Measurements from ENCODE around the gene ALDH3B2.

The ALDH3B2 gene

DNA sequence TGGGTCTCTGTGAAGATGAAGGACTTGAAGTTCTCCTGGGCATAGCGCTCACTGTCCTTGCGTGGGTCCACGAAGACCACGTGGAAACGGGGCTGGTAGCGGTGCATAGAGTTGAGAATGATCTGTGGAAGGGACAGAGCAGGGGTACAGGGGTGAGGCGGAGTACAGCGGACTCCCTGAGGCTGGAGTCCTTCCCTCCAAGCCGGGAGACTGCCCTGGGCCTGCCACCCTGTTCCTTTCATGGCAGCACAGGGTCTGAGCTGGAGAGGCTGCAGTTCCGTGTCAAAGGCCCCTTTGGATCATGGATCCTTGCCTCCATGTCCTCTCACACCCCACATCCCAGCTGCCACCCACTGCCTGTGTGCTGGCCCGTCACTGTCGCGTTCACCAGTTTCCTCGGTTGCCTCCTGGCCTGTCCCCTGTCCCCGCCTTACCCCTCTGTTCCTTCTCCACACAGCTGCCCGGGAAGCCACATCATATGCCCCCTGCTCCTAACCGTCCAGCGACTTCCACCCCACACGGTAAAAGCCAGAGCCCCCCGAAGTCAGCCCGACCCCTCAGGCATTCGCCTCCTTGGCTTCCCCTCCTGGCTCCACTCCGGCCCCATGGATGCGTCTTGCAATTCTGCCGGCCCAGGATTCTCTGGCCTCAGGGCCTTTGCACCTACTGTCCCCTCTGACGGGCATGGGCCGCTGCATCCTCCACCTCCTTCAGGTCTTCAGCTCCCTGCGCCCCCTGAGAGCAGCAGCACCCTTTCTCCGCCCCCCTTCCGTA is 41.3 kb downstream of the ALDH3B2 start:
- CTCF ChIA-PET: interaction anchor here (1.0 to 2.6 kb wide), 2 partner anchors 26 to 59 kb away, joined by 3 to 8 read pairs; no protein-coding TSS in a partner anchor
- POLR2A ChIA-PET: no interaction called here
- no peaks in the 10 kb centered on the region for H3K36me3 ChIP-seq (ENCODE audit: control insufficient read depth in 2 of 2, insufficient read depth in 1 of 2, low read length in 2 of 2)
- no peak overlapping the region for H3K27ac ChIP-seq (ENCODE audit: extremely low read depth, low read depth, low read length)
- H3K9me3 ChIP-seq (ENCODE audit: control insufficient read depth, insufficient read depth, low read depth, low read length): no peaks in the 10 kb centered on the region
- peak; percentile 93 for TF ChIP-seq ZNF623 (tag by site-specific recombination; IDR thresholded peaks at IDR 0.05)
- no peak for TF ChIP-seq KLF9 (tag by site-specific recombination; IDR thresholded peaks at IDR 0.05; ENCODE audit: low read depth)
- H3K4me3 ChIP-seq (ENCODE audit: low read depth, low read length): no peak overlapping the region
- H3K4me1 ChIP-seq (ENCODE audit: control insufficient read depth, insufficient read depth, low read length): no peaks in the 10 kb centered on the region

DNA sequence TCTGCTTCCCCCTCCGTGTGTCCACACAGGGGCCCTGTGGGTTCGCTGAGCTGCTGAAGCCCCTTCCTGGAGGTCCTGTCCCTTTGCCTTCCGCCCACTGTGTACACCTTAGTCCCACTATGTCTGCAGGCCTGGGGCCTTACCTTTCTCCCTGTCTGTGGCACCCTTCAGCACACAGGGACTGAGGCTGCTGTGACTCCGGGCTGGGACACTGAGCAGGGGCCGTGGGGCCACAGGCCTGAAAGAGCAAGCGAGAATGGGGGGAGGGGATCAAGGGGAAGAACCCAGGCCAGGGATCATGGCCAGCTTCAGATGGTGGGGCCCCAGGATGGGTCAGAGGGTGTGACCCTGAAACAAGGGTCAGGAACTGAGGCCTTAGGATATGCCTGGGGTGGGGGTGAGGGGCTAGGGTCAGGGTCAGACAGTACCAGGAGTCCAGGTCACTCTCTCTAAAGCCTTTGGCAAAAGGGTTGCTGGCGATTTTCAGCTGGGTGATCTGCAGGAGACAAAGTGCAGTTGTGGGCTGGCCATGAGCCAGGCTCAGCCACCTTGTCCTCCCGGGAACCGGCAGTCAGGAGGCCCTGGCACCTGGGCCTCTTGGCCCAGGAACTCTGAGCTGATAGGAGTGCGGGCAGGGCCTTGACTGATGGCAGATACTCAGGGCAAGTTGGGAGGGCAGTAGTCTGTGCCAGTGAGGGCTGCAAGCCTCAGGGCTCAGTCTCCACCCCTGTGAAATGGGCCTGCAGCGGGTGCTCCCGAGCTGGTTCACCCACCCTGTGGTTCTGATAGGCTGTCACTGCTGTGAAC is 42.0 kb downstream of the ALDH3B2 start:
- Histone ChIP-seq H3K27ac (ENCODE audit: extremely low read depth, low read depth, low read length) (no peak overlapping the region), H3K9me3 (ENCODE audit: control insufficient read depth, insufficient read depth, low read depth, low read length) (no peaks in the 10 kb centered on the region), H3K36me3 (ENCODE audit: control insufficient read depth in 2 of 2, insufficient read depth in 1 of 2, low read length in 2 of 2) (no peaks in the 10 kb centered on the region), H3K4me3 (ENCODE audit: low read depth, low read length) (no peak overlapping the region), H3K4me1 (ENCODE audit: control insufficient read depth, insufficient read depth, low read length) (no peaks in the 10 kb centered on the region)
- TF ChIP-seq ZNF843 (tag by site-specific recombination; IDR thresholded peaks at IDR 0.05) (no peak), ZBTB7A (tag by site-specific recombination; IDR thresholded peaks at IDR 0.05; ENCODE audit: low read depth) (no peak), KLF8 (tag by site-specific recombination; IDR thresholded peaks at IDR 0.05) (no peak), ZNF701 (tag by site-specific recombination; IDR thresholded peaks at IDR 0.05) (no peak), ZNF324 (tag by site-specific recombination; IDR thresholded peaks at IDR 0.05) (no peak), WT1 (tag by site-specific recombination; IDR thresholded peaks at IDR 0.05) (no peak), ZNF248 (tag by site-specific recombination; IDR thresholded peaks at IDR 0.05) (no peak), ZNF292 (tag by site-specific recombination; IDR thresholded peaks at IDR 0.05; ENCODE audit: borderline replicate concordance, low read depth) (no peak), ZNF274 (IDR thresholded peaks at IDR 0.05; ENCODE audit: low read length) (no peak), ZNF274 (tag by site-specific recombination; IDR thresholded peaks at IDR 0.05; ENCODE audit: borderline replicate concordance) (no peak), PRDM4 (tag by site-specific recombination; IDR thresholded peaks at IDR 0.05) (no peak), SP7 (tag by site-specific recombination; IDR thresholded peaks at IDR 0.05) (no peak), FEZF1 (tag by site-specific recombination; IDR thresholded peaks at IDR 0.05) (no peak), ZNF335 (tag by site-specific recombination; conservative IDR thresholded peaks at IDR 0.05) (no peak), ZBTB17 (tag by site-specific recombination; IDR thresholded peaks at IDR 0.05) (no peak), ZNF16 (tag by site-specific recombination; IDR thresholded peaks at IDR 0.05; ENCODE audit: low read depth) (no peak)
- TF ChIP-seq, protein P1, sequence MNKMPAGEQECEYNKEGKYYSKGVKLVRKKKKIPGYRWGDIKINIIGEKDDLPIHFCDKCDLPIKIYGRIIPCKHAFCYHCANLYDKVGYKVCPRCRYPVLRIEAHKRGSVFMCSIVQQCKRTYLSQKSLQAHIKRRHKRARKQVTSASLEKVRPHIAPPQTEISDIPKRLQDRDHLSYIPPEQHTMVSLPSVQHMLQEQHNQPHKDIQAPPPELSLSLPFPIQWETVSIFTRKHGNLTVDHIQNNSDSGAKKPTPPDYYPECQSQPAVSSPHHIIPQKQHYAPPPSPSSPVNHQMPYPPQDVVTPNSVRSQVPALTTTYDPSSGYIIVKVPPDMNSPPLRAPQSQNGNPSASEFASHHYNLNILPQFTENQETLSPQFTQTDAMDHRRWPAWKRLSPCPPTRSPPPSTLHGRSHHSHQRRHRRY (tag by site-specific recombination; IDR thresholded peaks at IDR 0.05): no peak
- TF ChIP-seq, protein P2, sequence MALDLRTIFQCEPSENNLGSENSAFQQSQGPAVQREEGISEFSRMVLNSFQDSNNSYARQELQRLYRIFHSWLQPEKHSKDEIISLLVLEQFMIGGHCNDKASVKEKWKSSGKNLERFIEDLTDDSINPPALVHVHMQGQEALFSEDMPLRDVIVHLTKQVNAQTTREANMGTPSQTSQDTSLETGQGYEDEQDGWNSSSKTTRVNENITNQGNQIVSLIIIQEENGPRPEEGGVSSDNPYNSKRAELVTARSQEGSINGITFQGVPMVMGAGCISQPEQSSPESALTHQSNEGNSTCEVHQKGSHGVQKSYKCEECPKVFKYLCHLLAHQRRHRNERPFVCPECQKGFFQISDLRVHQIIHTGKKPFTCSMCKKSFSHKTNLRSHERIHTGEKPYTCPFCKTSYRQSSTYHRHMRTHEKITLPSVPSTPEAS (tag by site-specific recombination; IDR thresholded peaks at IDR 0.05): no peak
- TF ChIP-seq, protein P3, sequence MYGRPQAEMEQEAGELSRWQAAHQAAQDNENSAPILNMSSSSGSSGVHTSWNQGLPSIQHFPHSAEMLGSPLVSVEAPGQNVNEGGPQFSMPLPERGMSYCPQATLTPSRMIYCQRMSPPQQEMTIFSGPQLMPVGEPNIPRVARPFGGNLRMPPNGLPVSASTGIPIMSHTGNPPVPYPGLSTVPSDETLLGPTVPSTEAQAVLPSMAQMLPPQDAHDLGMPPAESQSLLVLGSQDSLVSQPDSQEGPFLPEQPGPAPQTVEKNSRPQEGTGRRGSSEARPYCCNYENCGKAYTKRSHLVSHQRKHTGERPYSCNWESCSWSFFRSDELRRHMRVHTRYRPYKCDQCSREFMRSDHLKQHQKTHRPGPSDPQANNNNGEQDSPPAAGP (tag by site-specific recombination; IDR thresholded peaks at IDR 0.05): no peak
- POLR2A ChIA-PET: no interaction called here
- CTCF ChIA-PET: interaction anchor here (0.5 to 2.6 kb wide), 6 partner anchors 27 to 201 kb away, joined by 3 to 8 read pairs (median 3); no protein-coding TSS in a partner anchor
